GM12801 (cell line): ENCODE measurements around the gene OPCML.

Source experiments
- TF ChIP-seq, protein P1 (sequence below): IDR thresholded peaks from one replicate; pipeline ENCODE4 v1.5.1; 2011; ENCODE audit warnings: control low read depth; ENCODE audit not compliant: insufficient read length; ENCODE audit errors: extremely low read depth

OPCML gene

DNA sequence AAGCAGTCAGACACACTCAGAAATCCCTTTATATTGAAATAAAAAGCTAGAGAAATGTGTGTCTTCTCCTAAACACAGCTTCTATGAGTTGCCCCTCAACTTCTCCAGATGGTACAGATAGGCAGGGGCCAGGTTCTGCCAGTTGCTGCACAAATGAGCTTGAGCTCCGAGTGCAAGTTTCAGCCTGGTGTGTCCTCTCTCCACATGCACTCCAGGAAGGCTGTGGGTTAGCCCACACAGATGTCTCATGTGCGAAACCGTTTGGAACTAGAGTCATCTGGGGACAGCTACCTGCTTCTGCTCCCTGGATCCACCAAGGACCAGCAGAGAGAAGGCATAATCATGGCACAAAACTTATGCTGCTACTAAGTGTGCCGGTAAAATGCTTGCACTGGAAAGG is 812.6 kb downstream of the OPCML start:
- TF ChIP-seq, protein P1, sequence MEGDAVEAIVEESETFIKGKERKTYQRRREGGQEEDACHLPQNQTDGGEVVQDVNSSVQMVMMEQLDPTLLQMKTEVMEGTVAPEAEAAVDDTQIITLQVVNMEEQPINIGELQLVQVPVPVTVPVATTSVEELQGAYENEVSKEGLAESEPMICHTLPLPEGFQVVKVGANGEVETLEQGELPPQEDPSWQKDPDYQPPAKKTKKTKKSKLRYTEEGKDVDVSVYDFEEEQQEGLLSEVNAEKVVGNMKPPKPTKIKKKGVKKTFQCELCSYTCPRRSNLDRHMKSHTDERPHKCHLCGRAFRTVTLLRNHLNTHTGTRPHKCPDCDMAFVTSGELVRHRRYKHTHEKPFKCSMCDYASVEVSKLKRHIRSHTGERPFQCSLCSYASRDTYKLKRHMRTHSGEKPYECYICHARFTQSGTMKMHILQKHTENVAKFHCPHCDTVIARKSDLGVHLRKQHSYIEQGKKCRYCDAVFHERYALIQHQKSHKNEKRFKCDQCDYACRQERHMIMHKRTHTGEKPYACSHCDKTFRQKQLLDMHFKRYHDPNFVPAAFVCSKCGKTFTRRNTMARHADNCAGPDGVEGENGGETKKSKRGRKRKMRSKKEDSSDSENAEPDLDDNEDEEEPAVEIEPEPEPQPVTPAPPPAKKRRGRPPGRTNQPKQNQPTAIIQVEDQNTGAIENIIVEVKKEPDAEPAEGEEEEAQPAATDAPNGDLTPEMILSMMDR = no peak

DNA sequence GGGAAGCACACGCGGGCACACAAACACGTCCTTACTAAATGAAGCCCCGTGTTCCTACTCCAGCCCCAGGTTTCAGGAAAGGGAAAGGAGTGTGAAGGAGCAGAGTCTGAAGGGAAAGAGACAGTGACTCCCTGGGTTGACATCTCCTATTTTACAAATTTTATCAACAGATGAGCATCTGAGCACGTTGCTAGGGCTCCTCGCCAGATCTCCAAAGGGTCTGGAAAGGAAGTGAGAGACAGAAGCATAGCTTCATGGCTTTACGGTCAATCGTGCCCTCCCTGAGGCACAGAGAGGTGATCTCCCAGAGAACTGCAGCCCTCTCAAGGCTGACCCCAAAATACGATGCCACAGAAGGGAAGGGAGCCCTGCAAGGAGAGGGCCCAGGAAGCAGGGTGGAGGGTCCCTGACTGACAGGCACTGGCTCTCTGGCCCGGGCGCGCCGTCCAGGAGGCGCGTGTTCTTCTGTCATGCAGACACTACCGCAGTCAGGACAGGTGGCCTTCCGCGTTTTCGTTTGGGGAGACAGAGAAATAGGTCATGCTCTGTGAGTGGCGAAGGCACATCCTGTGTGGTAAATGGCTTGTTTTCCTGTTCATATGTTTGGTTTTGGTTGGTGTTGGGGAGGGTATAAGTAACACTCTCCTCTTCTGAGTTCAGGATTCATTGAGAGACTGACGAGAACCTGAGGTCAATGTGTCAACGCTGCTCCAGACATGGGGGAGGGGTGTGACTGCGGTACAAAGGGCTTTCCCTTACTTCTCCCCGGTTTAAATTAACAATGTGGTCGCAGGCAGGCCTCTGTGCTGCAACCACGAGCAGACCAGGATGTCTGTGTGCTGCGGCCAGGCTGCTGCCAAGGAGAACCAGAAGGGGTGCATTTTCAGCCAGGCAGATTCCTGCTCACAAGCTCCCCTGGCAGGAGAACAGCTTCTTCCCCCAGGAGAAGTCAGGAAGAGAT is 813.3 kb downstream of the OPCML start:
- TF ChIP-seq, protein P1 = no peak

DNA sequence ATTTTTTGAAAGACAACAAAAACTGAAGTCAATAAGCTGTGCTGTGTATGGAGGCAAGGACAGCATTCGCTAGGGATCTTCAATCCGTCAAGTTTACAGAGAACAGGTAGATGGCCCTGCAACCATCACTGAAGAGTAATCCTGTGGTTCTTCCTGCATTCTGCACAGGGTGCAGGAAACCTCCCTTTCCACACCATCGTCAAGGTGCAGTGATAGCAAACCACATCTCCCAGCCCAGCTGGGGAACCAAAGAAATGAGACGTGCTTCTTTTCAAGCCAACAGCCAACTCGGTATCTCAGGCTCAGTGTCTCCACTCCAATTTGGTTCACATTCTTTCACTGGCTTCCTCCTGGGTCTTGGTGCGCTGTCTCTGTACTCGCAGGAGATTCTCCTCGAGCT is 814.5 kb downstream of the OPCML start:
- TF ChIP-seq, protein P1 = no peak

DNA sequence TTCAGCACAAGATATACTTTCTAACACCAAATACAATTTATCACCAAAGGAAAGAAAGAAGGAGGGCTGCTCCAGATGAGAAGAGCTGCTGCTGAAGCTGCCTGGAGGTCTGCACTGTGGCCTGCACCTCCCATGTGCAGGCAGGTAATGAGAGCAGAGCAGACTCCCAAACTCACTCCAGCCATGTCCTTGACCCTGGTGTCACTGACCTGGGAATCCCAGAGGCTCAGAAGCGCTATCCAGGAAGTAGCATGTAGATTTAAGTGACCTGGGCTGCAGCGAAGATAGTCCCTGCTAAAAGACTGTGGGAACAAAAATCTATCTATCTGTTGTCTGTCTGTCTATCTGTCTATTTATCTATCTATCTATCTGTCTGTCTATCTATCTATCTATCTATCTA is 816.3 kb downstream of the OPCML start:
- TF ChIP-seq, protein P1 = no peak

DNA sequence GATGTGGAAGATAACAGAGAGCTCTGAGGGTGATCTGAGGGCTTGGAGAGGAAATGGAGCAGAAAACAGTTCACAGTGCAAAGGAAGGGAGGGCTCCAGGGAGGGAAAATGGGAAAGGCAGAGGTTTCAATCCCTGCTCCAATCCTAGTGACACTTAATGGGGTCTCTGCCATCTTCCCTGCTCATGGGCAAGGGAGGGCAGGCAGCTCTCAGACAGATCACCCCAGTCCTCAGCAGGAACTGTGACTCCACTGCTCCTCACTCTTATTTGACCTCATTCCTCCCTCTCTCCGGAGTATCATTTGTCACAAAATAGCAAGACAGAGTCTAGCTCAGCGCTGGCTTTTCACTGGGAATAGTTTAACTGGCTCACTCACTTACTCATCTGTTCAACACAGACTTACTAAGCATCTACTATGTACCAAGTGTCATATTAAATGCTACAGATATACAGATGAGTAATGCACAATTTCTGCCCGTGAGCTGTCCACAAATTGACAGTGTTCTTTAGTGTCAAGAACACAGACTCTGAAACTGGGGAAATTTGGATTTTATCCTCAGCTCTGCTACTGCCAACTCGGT is 817.4 kb downstream of the OPCML start:
- TF ChIP-seq, protein P1 = no peak

DNA sequence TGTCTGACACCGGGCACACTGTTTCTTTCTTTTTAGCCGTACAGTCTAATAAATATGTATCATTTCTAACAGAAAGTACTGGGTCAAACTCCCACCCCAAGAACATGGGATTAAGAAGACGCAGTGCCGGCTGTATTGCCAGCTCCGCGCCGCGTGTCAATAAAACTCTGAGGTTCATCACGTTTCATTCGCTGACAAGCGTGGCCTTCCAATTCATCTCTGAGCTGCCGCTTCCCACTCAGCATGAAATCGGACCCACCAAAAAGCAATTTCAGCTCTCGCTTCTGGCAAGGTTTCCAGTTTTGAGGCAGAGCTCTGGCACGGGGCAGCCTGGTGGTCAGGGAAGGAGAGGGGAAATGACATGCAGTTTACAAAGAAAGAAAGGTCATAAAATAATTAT is 819.8 kb downstream of the OPCML start:
- TF ChIP-seq, protein P1 = no peak

DNA sequence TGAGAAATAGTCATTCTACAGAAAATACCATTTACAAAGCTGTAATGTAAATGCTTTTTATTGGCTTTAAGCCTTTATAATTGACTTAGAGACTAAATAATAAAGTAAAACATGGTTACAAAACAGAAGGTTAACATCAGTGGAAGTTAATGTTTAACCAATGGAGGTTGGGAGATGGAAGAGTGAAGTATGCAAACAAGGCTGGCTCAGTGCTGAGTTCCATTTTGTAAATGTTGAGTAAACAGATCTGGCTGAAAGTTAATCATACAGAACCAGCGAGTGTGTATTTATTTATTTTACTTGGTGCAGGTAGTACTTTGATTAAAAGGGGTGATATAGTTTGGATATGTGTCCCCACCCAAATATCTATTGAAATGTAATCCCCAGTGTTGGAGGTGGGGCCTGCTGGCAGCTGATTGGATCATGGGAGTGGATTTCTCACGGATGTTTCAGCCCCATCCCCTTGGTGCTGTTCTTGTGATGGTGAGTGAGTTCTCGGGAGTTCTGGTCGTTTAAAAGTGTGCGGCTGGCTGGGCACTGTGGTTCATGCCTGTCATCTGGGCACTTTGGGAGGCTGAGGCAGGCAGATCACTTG is 827.4 kb downstream of the OPCML start:
- TF ChIP-seq, protein P1 = no peak
